GM15510 (cell line): ENCODE measurements around the gene P3H2.

Source experiments
- POLR2A ChIP-seq: IDR thresholded peaks from 3 replicates; pipeline ENCODE4 v1.6.1; 2011; ENCODE audit warnings: borderline replicate concordance; ENCODE audit not compliant: insufficient read length; ENCODE audit errors: extremely low read depth

The P3H2 gene

DNA sequence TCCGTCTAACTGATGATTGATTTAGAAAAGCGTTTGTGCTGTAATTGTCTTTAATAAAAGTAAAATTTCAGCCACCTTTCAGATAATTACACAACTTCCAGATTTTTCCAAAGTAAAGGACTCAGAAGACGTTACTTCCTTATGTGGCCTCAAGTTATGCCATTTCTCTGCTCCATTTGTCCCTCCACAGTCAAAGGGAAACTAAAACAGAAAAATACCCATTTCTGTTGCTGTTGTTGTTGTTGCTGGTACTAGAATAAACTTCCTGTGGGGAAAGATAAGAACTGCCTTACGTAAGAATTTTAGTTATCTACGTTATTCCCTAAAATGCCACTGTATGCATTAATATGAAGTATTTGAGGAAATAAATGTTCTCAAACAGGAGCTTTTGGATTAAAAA, 153.9 kb downstream of the P3H2 start:
- TF ChIP-seq POLR2A, result no peak

DNA sequence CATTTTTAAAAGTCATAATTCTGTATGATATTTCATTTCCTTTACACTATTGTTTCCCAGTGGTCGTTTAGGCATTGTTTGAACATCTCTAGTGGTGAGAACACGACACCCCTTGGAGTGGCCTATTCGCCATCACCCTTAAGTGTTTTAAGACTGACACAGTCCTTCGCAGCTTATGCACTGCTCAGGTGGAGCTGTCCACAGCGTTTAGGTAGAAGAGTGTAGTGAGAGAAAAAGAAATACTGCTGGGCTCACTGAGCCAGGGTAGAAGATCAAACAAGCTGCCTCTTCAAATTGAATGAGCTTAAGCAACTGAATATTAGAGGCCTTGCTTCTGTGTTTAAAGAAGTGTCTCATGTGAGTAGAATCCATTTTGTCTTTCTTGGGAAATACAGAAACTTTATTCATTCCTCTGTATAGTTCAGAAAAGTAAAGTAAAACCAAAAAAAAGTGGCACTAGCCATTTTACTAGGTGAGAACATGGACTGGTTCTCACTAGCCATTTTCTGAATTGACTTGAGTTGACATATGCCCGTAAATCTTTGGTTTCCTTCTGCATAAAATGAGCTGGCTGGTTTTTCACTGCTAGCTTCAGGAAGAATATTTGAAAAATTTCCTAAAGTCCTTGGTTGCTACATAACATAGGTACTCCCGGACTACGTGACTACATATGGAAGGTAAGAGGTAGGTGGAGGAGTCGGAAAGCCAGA, 155.9 kb downstream of the P3H2 start:
- TF ChIP-seq POLR2A, result no peak

DNA sequence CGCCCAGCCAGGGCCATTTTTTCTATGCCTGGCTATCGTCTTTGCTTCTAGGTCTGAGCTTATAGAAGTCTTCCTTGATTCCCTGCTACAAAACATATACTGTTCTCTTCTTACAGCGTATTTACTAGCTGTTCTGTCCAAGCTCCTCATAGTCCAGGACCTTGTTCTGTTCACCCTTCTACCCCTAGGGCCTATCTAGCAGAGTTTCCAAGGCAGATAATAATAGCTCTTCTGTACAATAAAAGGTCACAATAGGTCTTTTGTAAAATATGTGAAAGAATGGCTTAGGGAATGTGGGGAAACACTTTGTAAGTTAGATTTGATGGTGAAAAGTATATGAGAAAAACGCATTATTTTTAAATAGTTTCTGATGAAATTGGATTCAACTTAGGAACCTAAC, 158.2 kb downstream of the P3H2 start:
- no peak for TF ChIP-seq POLR2A

DNA sequence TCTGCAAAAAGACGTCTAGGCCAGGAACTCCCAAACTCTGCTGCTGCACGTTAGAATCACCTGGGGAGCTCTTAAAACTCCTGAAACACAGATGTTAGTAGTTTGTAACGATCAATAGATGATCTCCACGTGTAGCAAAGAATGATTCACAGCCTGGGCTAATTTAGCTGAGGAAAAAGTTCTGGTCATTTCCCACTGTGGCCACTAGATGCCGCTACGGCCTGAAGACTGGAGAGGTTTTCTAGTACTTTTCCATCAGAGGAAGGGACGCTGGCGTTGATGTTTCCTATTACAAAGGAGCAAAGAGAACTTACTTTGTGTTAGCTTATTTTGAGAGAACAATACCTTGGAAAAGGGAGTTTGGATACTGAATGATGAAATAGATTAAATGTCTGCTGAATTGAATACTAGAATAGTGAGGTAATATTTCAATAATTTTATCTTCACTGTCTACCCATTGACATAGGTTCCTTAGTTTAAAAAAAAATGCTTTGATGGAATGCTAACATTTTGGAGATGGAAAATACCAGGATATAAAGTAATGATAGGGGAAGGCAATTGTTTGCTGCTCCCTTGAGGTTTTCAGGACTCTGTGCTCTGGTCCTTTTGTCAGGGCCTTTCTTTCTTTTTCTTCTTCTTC, 159.1 kb downstream of the P3H2 start:
- TF ChIP-seq POLR2A, result no peak

DNA sequence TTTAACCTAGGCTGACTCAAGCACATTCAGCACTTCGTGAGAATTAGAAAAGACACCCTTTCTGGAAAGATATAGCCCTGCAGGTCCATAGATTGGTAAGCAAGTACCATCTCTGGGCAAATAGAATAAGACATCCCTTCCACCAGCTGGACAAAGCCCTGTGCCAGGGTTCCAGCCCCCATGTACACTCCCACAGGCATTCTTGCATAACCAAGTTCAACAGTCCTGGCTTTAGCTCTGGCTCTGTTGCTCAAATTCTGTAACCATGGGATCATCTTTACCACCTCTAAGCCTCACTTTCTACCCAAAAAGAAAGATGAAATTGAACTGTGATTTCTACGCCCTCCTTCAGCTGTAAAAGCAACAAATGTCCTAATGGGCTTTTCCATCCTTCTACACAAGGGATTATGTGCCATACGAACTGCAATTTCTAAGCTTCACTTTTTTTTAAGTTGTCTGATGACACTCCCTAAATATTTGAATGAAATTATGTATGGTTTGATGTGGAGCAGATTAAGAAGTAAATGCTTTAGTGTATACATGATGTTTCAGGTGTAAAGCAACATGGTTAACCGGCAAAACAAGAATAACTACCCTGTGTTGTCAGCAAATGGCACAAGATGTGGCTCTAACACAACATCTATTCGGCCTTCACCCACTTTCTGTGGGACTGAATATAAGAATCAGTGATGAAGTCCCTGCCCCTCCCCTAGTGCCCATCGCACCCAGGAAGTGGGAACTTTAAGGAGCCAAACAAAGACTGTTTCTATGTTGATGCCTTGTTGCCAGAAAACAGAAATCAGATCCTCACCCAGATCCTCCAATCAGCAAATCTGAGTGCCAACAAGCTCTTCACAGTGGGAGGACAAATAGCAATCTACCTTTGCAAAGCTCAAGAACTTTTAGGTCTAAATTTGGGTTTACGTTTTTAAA, 165.7 kb downstream of the P3H2 start:
- TF ChIP-seq POLR2A, result no peak

DNA sequence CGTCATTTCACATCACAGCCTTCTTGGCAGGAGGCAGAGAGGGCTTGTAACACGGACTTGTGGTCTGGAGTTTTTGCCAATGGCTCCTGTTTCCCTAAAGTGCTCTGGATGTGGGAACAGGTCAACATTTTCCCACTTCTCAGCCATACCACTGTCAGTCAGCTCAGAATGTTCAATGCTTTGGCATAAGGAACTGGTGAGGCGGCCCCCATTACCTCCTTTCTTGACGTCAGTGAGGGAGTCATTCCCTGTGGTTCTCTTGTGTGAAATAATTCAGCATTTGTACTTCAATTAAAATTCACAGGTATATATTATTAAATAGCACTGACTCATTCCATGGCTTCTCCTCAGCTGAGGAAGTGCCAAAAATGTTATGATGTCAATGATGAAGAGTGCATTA, 167.1 kb downstream of the P3H2 start:
- no peak for TF ChIP-seq POLR2A

DNA sequence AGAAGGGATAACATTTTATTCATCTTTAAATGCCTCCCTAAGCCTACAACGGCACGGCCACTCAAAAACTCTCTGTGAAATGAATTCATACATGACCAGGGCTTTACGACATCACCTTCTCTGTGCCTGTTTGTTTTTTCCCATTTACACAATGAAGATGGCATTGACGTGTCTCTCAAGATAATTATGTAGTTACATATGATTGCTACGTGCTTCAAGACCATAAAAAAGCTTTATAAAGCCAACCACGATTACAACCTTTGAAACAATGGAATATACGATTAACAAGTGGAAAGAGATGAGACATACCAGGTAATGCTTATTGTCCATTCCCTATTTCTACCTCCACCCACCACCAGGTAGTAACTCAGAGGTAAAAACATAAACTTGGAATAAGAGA, 168.4 kb downstream of the P3H2 start:
- no peak for TF ChIP-seq POLR2A

DNA sequence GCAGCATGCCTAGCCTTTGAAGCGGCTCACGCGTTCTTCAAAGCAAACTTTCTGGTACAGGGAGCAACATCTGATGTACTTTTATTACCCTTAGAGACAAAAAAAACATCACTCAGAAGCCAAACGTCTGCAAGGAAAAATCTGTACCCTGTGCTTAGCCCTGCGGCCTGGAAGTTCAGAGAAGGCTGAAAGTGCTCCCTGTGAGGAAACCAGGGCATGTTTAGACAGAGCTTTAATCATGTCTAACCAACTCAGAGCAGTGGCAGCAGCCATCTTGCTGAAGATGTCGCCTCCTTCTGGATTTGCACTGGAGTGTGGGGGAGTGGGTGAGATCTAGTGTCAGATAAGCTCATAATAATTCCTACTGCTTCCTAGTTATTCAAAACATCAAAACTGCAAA, 170.4 kb downstream of the P3H2 start:
- no peak for TF ChIP-seq POLR2A

DNA sequence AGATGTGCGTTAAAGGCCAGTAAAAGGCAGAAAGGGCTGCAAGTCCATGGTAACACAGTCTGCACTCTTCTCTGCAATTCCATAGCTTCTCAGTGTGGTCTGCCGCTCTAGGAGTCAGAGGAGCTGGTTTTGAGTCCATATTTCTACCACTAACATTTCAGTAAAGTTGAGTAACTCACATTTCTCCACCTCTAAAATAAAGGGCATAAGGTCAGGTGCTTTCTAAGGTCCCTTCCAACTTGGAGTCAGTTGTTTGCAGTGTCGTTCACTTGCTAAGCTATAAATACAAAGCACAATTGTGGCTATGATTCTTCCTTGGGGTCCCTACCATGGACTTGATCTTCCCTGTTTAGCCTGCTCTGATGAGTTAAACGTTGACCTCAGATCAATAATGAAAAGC, 171.1 kb downstream of the P3H2 start:
- TF ChIP-seq POLR2A, result no peak

DNA sequence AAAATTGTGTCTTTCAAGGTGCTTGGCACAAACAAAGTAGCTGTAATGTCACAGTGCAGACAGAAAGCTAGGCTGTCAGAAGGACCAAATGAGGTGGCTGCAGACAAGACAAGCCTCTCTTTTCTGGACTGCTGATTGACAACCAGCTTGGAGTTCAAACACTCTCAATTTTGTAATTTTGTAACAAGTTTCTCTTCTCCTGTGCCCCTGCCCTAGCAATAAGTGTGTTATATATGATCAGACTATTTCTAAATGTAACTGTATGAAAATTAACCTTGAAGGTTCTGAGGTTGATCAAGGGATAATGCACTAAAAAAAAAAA, 172.0 kb downstream of the P3H2 start:
- TF ChIP-seq POLR2A, result no peak

DNA sequence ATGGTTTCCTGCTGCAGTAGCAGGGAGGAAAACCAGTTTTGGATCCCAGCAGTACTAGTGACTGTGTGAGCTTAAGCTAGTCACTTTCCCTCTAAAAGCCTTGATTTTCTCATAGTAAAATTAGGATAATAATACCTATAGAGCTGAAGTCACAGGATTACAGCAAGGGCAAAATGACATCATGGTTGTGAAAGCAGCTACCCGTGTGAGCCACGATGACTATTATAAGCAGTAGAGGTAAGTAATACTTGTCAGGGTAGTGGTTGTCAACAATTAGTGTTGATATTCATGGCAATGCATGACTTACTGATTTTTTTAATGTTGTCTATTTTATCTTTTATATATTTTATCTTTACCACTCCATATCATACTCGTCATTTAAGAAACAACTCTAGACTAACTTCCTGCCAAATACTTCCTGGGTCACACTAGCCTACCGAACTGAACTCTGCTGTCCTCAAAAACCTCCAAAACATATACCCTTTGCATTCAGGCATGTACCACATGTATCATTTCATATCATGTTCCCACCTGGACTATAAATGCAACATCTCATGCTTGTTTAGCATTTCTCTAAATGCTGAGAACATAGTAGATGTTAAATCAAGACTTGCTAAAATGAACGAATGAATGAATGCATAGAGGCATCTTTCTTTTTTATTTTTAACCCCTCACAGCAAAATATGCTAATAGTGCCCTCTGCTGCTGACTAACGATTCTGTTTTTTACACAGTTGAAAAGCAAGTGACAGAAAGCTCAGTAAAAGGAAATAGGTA, 172.6 kb downstream of the P3H2 start:
- no peak for TF ChIP-seq POLR2A

DNA sequence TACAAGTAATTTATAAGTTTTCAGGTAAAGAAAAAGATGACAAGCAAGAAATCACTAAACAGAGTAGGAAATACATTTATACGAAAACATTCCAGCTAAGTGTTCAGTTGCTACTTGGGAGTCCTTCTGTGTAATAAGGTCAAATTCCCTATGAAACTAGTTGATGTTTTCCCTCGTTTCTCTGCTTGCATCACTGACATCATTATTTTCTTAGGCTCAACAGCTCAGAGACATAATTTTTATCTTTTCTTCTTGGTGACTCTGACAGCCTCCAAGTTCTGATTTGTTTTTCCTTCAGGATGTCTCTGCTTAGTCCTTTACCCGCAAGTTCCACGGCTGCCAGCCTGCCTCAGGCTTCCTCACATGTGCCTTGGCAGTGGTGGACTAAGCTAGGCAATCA, 173.6 kb downstream of the P3H2 start:
- no peak for TF ChIP-seq POLR2A

DNA sequence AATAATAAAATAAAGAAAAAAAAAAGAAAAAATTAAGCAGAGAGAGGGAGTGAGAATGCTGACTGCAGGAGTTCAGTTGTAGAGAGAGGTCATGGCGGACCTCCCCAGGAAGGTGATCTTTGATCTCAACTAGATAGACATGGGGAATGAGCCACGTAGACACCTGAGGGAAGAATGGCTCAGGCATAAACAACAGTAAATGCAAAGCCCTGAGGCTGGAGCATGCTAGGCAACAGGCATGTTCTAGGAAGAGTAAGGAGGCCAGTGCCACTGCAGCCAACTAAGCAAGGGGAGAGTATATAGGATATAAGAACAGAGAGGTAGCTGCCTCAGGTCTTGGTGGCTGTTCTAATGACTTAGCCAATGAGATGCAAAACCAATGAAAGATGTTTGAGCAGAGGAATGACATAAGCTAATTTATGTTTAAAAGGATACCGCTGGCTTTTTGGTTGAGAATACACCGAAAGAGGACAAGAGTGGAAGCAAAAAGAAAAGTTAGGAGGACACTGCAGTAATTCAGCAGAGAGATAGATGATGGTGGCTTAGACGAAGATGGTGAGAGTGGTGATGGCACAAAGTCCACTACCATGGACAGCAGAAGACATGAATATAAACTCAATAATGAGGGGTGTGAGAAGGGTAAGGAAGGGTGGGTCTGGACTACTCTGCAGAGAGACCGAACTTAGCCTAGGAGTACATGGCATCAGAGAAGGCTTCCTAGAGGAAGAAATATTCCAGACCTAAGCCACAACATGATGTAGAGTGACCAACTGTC, 174.6 kb downstream of the P3H2 start:
- no peak for TF ChIP-seq POLR2A
